Endothelial cell (in vitro differentiated cells): ENCODE data around the gene PDLIM7. TPM values are rescaled to one million over a fixed set of nuclear protein-coding genes. Genes with fewer than 3 reads are reported as not detected.

Source experiments
- DNase-seq: peaks from one replicate; pipeline ENCODE4 v3.0.0; 2021; ENCODE audit warnings: low spot score
- H3K27ac Mint-ChIP-seq: one replicate; pipeline ENCODE4 v1.8.0; 2021; ENCODE audit warnings: mixed read lengths, inconsistent platforms; ENCODE audit not compliant: unreplicated experiment
- H3K27me3 Mint-ChIP-seq: one replicate; pipeline ENCODE4 v1.8.0; 2021; ENCODE audit warnings: mild to moderate bottlenecking, moderate library complexity, mixed read lengths, inconsistent platforms; ENCODE audit not compliant: unreplicated experiment
- H3K36me3 Mint-ChIP-seq: one replicate; pipeline ENCODE4 v1.8.0; 2021; ENCODE audit warnings: mild to moderate bottlenecking, low read depth, mixed read lengths, inconsistent platforms; ENCODE audit not compliant: unreplicated experiment
- H3K4me1 Mint-ChIP-seq: one replicate; pipeline ENCODE4 v1.8.0; 2021; ENCODE audit warnings: mild to moderate bottlenecking, mixed read lengths, inconsistent platforms; ENCODE audit not compliant: unreplicated experiment
- H3K4me3 Mint-ChIP-seq: one replicate; pipeline ENCODE4 v1.8.0; 2021; ENCODE audit warnings: mild to moderate bottlenecking, mixed read lengths, inconsistent platforms; ENCODE audit not compliant: unreplicated experiment
- H3K9me3 Mint-ChIP-seq: one replicate; pipeline ENCODE4 v1.8.0; 2021; ENCODE audit warnings: mixed read lengths, inconsistent platforms; ENCODE audit not compliant: unreplicated experiment
- total RNA-seq: library from RNA; stranded (reverse); fragmentation: NEBNext Ultra II Directional; extraction: Animal tissue kit (Norgen Biotek cat#: 25700); gene quantifications from one replicate; pipeline ENCODE4 v1.2.1, GENCODE V29; 2021; ENCODE audit not compliant: unreplicated experiment
- TF ChIP-seq, protein P1 (sequence below): fragments of 200-600 bp; sonication (generic); IDR thresholded peaks from one replicate; pipeline ENCODE4 v1.5.0; 2021; ENCODE audit warnings: antibody characterized with exemption; ENCODE audit not compliant: unreplicated experiment

PDLIM7 gene
- total RNA-seq, 1 donor from 2014 or later: 238 TPM

DNA sequence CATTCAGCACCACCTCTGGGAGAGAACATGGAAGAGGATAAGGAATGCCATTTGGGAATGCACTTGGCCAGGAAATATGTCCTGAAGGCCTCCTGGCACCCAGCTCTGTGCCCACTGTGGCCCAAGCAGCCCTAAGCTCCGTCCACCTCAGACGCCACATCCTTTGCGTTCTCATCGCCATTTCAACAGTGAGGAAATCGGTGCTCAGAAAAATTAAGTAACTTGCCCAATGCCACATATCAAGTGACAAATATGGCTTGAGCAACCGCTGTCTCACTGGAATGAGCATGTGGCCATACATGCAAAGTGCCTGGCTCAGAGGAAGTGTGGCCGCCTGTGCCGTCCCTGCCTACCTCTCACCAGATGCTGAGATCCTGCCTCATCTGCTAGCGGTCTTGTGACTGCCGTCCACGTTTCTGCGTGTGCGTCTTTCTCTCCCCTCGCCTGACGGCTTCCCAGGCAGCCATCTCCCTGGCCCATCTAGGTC lies 13.2 kb upstream of the PDLIM7 start:
- peaks cover 32% of the 10 kb centered on the region for H3K4me1 Mint-ChIP-seq
- peaks cover 23% of the 10 kb centered on the region for H3K27me3 Mint-ChIP-seq
- no peaks in the 10 kb centered on the region for H3K9me3 Mint-ChIP-seq
- peaks cover 42% of the 10 kb centered on the region for H3K36me3 Mint-ChIP-seq
- H3K4me3 Mint-ChIP-seq: peak overlapping the region; percentile 31
- TF ChIP-seq, protein P1, sequence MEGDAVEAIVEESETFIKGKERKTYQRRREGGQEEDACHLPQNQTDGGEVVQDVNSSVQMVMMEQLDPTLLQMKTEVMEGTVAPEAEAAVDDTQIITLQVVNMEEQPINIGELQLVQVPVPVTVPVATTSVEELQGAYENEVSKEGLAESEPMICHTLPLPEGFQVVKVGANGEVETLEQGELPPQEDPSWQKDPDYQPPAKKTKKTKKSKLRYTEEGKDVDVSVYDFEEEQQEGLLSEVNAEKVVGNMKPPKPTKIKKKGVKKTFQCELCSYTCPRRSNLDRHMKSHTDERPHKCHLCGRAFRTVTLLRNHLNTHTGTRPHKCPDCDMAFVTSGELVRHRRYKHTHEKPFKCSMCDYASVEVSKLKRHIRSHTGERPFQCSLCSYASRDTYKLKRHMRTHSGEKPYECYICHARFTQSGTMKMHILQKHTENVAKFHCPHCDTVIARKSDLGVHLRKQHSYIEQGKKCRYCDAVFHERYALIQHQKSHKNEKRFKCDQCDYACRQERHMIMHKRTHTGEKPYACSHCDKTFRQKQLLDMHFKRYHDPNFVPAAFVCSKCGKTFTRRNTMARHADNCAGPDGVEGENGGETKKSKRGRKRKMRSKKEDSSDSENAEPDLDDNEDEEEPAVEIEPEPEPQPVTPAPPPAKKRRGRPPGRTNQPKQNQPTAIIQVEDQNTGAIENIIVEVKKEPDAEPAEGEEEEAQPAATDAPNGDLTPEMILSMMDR: no peak
- DNase-seq: no peak
- H3K27ac Mint-ChIP-seq: no peak overlapping the region

DNA sequence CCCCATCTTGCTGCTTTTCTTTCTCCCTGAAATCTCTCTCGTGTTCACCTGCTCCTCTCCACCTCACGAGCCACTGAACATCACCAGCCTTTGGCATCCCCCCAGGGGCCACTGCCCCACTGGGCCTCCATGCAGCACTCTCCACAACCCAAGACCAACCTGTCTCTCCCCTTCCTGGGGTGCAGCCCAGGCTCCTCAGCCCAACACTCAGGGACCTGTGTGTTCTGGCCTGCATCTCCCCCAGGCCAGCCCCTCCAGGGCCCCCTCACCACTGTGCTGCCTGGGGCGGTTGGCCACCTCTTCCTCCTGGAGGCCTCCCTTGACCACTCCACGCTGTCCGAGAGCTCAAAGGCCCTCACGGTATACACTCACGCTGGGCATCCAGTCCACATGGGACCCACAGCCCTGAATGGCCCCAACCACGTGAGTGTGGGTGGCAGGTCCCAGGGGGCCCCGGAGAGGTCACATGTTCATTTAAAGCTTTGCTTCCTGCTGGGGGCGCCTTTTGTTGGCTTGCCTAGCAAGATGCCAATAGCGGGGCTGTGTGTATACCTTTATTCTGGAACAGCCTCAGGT lies 12.7 kb upstream of the PDLIM7 start:
- Mint-ChIP-seq H3K4me3 (peak overlapping the region; percentile 80), H3K27me3 (peaks cover 17% of the 10 kb centered on the region), H3K27ac (peak overlapping the region; percentile 93)

DNA sequence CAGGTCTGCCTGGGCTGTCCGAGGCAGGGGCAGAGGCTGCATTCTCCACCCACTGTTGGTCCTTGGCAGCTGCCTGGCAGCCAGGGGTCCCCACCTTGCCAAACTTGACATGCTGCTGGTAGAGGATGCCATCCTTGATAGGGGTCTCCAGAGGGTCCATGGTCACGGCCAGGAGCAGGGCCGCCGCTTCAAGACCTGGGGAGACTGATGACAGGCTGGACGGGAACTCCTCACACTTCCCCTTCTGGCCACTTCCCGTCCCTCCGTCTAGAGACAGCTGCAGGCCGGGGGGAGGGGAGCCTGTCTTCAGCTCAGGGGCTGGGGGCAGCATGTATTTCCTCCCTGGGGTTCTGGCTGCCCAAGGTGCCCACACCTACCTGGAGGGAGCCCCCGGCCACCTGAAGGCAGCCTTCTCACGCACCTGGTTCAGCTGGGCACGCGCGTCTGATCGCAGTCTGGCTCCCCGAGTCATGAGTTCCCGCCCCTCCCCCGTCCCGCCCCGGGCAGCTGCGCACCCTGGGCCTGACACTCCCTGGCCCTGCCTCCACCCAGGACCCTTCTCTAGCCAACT lies 12.1 kb upstream of the PDLIM7 start, which contains the start of gene DOK3:
Gene DOK3 (minus strand): TSS at position 446 of the 571 bp plus-strand sequence. CDS start 286 bp downstream, at position 160.
- H3K27ac Mint-ChIP-seq: peak within 1 kb of the TSS; percentile 93
- DNase-seq: peak; percentile 47
- peaks cover 29% of the 10 kb centered on the region for H3K4me1 Mint-ChIP-seq
- no peaks in the 10 kb centered on the region for H3K9me3 Mint-ChIP-seq
- H3K36me3 Mint-ChIP-seq: peaks cover 38% of the 10 kb centered on the region
- H3K27me3 Mint-ChIP-seq: peaks cover 17% of the 10 kb centered on the region
- H3K4me3 Mint-ChIP-seq: peak within 1 kb of the TSS; percentile 80
- TF ChIP-seq, protein P1: peak; percentile 6

More for the DNA sequence above, 12.7 kb upstream of the PDLIM7 start:
- no peak for DNase-seq
- Mint-ChIP-seq H3K9me3 (no peaks in the 10 kb centered on the region), H3K4me1 (peaks cover 29% of the 10 kb centered on the region), H3K36me3 (peaks cover 40% of the 10 kb centered on the region)
- TF ChIP-seq, protein P1: no peak

DNA sequence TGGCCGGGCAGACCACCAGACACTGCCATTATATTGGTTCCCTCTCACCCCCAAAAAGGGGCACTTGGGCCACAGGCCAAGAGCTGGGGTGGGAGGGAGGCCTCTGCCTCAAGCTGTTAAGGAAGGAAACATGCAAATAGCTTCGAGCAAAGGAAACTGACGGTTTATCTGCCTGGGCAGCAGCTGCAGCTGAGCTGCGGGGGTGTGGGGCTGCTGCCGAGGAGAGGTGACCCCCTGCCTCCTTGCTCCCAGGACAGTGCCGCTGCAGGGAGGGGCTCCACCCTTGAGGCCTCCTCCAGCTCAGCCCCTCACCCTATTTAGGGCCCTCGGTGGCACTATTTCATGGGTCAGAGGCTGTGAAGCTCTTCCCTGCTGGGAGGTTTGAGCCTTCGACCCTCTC lies 11.4 kb upstream of the PDLIM7 start:
- H3K4me3 Mint-ChIP-seq: peak overlapping the region; percentile 77
- peaks cover 29% of the 10 kb centered on the region for H3K4me1 Mint-ChIP-seq
- peak overlapping the region; percentile 93 for H3K27ac Mint-ChIP-seq
- peaks cover 15% of the 10 kb centered on the region for H3K27me3 Mint-ChIP-seq
- DNase-seq: no peak
- H3K9me3 Mint-ChIP-seq: no peaks in the 10 kb centered on the region
- TF ChIP-seq, protein P1: no peak
- H3K36me3 Mint-ChIP-seq: peaks cover 31% of the 10 kb centered on the region

DNA sequence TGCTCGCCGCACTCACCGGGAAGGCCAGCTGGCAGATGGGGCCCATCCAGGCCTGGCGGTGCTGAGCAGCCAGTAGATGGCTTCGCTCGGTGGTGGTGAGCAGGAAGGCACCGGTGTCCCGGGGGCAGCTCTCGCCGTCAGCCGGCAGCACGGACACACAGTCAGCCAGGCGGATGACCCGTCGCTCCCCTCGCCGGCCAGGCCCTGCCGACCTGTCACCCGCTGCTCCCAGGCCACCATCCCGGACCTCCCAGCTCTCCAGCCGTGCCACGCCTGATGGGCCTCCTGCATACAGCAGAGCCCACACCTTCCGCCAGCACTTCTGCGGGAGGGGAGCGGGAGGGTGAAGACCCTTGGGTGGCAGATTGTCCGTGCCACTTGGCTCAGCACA lies 10.8 kb upstream of the PDLIM7 start:
- TF ChIP-seq, protein P1: no peak
- peaks cover 14% of the 10 kb centered on the region for H3K27me3 Mint-ChIP-seq
- no peak for DNase-seq
- H3K27ac Mint-ChIP-seq: peak overlapping the region; percentile 84
- peaks cover 29% of the 10 kb centered on the region for H3K4me1 Mint-ChIP-seq
- H3K4me3 Mint-ChIP-seq: no peak overlapping the region
- no peaks in the 10 kb centered on the region for H3K9me3 Mint-ChIP-seq
- peaks cover 29% of the 10 kb centered on the region for H3K36me3 Mint-ChIP-seq
